ENCODE results near the gene MAPKAPK5. TPM values are rescaled to one million over a fixed set of nuclear protein-coding genes. Genes with fewer than 3 reads are reported as not detected.

The MAPKAPK5 gene
- total and polyA plus RNA-seq, 2 experiments from 2014 or later, result 45.1 to 49.1 TPM

- no peak overlapping the region for H3K4me2 ChIP-seq
- WGBS (ENCODE audit: low lambda C conversion rate, missing lambda C conversion rate), result 85% methylated on average over 5 of the region's 5 CpGs
Observed at GRCh38 chr12:111932241-111932640, 90.2 kb downstream of the MAPKAPK5 start.

DNA sequence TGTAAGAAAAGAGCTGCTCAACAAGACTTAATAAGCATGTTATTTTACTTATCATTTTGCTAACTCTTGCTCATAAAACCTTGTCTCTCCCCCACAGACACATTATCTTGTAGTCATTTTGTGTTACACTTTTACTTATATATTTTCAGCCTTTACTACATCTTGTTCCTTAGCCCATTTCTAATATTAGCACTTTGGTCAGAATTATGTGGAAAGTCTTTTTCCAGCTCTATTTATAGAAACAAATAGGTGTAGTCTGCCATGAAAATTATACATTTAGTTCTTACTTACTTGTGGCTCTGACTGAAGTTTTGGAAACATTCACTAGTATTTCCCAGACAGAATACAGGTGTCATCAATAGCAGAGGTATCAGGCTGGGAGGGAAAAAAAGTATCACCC lies 94.8 kb downstream of the MAPKAPK5 start:
- Histone ChIP-seq H3K9me2 (replicated peaks; ENCODE audit: insufficient read depth) (no peaks in the 10 kb centered on the region), H3K27ac (no peak overlapping the region)
- no peak for TF ChIP-seq EZH2phosphoT487 (IDR thresholded peaks at IDR 0.05; ENCODE audit: low read depth, severe bottlenecking, unreplicated experiment)
- TF ChIP-seq, protein P1, sequence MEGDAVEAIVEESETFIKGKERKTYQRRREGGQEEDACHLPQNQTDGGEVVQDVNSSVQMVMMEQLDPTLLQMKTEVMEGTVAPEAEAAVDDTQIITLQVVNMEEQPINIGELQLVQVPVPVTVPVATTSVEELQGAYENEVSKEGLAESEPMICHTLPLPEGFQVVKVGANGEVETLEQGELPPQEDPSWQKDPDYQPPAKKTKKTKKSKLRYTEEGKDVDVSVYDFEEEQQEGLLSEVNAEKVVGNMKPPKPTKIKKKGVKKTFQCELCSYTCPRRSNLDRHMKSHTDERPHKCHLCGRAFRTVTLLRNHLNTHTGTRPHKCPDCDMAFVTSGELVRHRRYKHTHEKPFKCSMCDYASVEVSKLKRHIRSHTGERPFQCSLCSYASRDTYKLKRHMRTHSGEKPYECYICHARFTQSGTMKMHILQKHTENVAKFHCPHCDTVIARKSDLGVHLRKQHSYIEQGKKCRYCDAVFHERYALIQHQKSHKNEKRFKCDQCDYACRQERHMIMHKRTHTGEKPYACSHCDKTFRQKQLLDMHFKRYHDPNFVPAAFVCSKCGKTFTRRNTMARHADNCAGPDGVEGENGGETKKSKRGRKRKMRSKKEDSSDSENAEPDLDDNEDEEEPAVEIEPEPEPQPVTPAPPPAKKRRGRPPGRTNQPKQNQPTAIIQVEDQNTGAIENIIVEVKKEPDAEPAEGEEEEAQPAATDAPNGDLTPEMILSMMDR (IDR thresholded peaks at IDR 0.05; ENCODE audit: poor library complexity), result no peak
- TF ChIP-seq EZH2 (IDR thresholded peaks at IDR 0.05; ENCODE audit: borderline replicate concordance), result no peak

More at GRCh38 chr12:111932241-111932640, 90.2 kb downstream of the MAPKAPK5 start:
- H3K79me2 ChIP-seq, result no peaks in the 10 kb centered on the region
- no peaks in the 10 kb centered on the region for H3K4me1 ChIP-seq (ENCODE audit: insufficient read depth)
- H3K27ac ChIP-seq, result no peak overlapping the region
- H3K27me3 ChIP-seq, result no peaks in the 10 kb centered on the region
- no peaks in the 10 kb centered on the region for H3K9me3 ChIP-seq (ENCODE audit: low read depth)
- no peak overlapping the region for H3K4me3 ChIP-seq
- H4K20me1 ChIP-seq (ENCODE audit: insufficient read depth, poor library complexity, severe bottlenecking), result no peaks in the 10 kb centered on the region
- H2AFZ ChIP-seq, result no peak overlapping the region
- no peaks in the 10 kb centered on the region for H3K9me2 ChIP-seq (replicated peaks; ENCODE audit: insufficient read depth)
- TF ChIP-seq, protein P1 (IDR thresholded peaks at IDR 0.05; ENCODE audit: poor library complexity), result no peak
- TF ChIP-seq EZH2 (IDR thresholded peaks at IDR 0.05; ENCODE audit: borderline replicate concordance), result no peak
- no peak for TF ChIP-seq EZH2phosphoT487 (IDR thresholded peaks at IDR 0.05; ENCODE audit: low read depth, severe bottlenecking, unreplicated experiment)
- no peaks in the 10 kb centered on the region for H3K36me3 ChIP-seq (replicated peaks; ENCODE audit: insufficient read depth, low read depth)
- no peak for DNase-seq (ENCODE audit: low spot score)

GRCh38 chr12:111937429-111937828 lies 95.4 kb downstream of the MAPKAPK5 start:
- Histone ChIP-seq H3K4me2 (no peak overlapping the region), H3K36me3 (replicated peaks; ENCODE audit: insufficient read depth, low read depth) (no peaks in the 10 kb centered on the region), H3K9me2 (replicated peaks; ENCODE audit: insufficient read depth) (no peaks in the 10 kb centered on the region), H3K79me2 (no peaks in the 10 kb centered on the region), H3K27me3 (no peaks in the 10 kb centered on the region), H3K9me3 (ENCODE audit: low read depth) (no peaks in the 10 kb centered on the region), H4K20me1 (ENCODE audit: insufficient read depth, poor library complexity, severe bottlenecking) (no peaks in the 10 kb centered on the region), H2AFZ (no peak overlapping the region), H3K4me3 (no peak overlapping the region), H3K4me1 (ENCODE audit: insufficient read depth) (no peaks in the 10 kb centered on the region), H3K27ac (no peak overlapping the region)
- 97% methylated on average over 1 of the region's 1 CpG for WGBS (ENCODE audit: low lambda C conversion rate, missing lambda C conversion rate)
- DNase-seq (ENCODE audit: low spot score), result no peak
- no peak for TF ChIP-seq EZH2phosphoT487 (IDR thresholded peaks at IDR 0.05; ENCODE audit: low read depth, severe bottlenecking, unreplicated experiment)
- TF ChIP-seq EZH2 (IDR thresholded peaks at IDR 0.05; ENCODE audit: borderline replicate concordance), result no peak
- TF ChIP-seq, protein P1 (IDR thresholded peaks at IDR 0.05; ENCODE audit: poor library complexity), result no peak

More for the DNA sequence above, 94.8 kb downstream of the MAPKAPK5 start:
- no peaks in the 10 kb centered on the region for H3K79me2 ChIP-seq
- H3K4me3 ChIP-seq, result no peak overlapping the region
- DNase-seq (ENCODE audit: low spot score), result no peak
- H3K4me1 ChIP-seq (ENCODE audit: insufficient read depth), result no peaks in the 10 kb centered on the region
- no peaks in the 10 kb centered on the region for H4K20me1 ChIP-seq (ENCODE audit: insufficient read depth, poor library complexity, severe bottlenecking)
- H3K9me3 ChIP-seq (ENCODE audit: low read depth), result no peaks in the 10 kb centered on the region
- H3K36me3 ChIP-seq (replicated peaks; ENCODE audit: insufficient read depth, low read depth), result no peaks in the 10 kb centered on the region
- H2AFZ ChIP-seq, result no peak overlapping the region
- no peak overlapping the region for H3K4me2 ChIP-seq
- no peaks in the 10 kb centered on the region for H3K27me3 ChIP-seq

DNA sequence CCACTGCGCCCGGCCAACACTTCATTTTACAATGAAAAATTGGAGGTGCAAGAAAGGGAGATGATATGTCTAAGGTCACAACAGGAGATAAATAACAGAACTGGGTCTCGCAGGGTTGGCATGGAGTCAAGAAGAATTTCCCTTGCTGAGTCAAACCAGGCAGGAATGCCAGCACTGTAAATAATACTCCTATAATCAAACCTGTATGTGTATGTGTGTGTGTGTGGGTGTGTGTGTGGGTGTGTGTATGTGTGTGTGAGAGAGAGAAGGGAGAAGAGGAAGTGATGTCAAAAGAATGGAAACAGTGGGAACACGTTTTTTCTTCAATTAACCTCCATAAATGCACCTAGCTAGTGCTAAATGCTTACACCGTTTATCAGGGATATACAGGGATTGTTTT lies 100.5 kb downstream of the MAPKAPK5 start:
- H3K36me3 ChIP-seq (replicated peaks; ENCODE audit: insufficient read depth, low read depth), result no peaks in the 10 kb centered on the region
- no peak overlapping the region for H2AFZ ChIP-seq
- H3K79me2 ChIP-seq, result no peaks in the 10 kb centered on the region
- TF ChIP-seq EZH2 (IDR thresholded peaks at IDR 0.05; ENCODE audit: borderline replicate concordance) (no peak), EZH2phosphoT487 (IDR thresholded peaks at IDR 0.05; ENCODE audit: low read depth, severe bottlenecking, unreplicated experiment) (no peak)
- H4K20me1 ChIP-seq (ENCODE audit: insufficient read depth, poor library complexity, severe bottlenecking), result no peaks in the 10 kb centered on the region
- no peak overlapping the region for H3K4me3 ChIP-seq
- no peak overlapping the region for H3K27ac ChIP-seq
- no peaks in the 10 kb centered on the region for H3K27me3 ChIP-seq
- no peak overlapping the region for H3K4me2 ChIP-seq
- peak; percentile 10 for DNase-seq (ENCODE audit: low spot score)
- 70% methylated on average over 5 of the region's 5 CpGs for WGBS (ENCODE audit: low lambda C conversion rate, missing lambda C conversion rate)
- H3K9me3 ChIP-seq (ENCODE audit: low read depth), result no peaks in the 10 kb centered on the region
- no peaks in the 10 kb centered on the region for H3K9me2 ChIP-seq (replicated peaks; ENCODE audit: insufficient read depth)
- H3K4me1 ChIP-seq (ENCODE audit: insufficient read depth), result no peaks in the 10 kb centered on the region

Data from hepatocyte (in vitro differentiated cells).